Stimulated activated CD8-positive, alpha-beta memory T cell treated with anti-CD3 and anti-CD28 coated beads, Interleukin-15, amount 100 ng/mL, for 24 hours (primary cell): Measurements from ENCODE around the gene ERP27.

Source experiments
- DNase-seq: peaks from one replicate; pipeline ENCODE4 v3.0.0-alpha.2; 2020; ENCODE audit warnings: low read depth

The ERP27 gene

GRCh38 chr12:14959463-14959862 lies 21.1 kb upstream of the ERP27 start:
- DNase-seq = no peak

DNA sequence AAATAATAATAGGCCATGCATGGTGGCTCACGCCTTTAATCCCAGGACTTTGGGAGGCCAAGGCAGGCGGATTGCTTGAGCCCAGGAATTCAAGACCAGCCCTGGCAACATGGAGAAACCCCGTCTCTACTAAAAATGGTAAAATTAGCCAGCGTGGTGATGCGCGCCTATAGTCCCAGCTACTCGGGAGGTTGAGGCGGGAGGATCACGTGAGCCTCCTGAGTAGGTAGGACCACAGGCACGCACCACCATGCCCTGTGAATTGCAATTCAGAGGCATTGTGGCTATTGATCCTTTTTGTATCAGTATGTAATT lies 20.7 kb upstream of the ERP27 start:
- no peak for DNase-seq

- DNase-seq = no peak
Measured at GRCh38 chr12:14958361-14959125, 20.2 kb upstream of the ERP27 start.

DNA sequence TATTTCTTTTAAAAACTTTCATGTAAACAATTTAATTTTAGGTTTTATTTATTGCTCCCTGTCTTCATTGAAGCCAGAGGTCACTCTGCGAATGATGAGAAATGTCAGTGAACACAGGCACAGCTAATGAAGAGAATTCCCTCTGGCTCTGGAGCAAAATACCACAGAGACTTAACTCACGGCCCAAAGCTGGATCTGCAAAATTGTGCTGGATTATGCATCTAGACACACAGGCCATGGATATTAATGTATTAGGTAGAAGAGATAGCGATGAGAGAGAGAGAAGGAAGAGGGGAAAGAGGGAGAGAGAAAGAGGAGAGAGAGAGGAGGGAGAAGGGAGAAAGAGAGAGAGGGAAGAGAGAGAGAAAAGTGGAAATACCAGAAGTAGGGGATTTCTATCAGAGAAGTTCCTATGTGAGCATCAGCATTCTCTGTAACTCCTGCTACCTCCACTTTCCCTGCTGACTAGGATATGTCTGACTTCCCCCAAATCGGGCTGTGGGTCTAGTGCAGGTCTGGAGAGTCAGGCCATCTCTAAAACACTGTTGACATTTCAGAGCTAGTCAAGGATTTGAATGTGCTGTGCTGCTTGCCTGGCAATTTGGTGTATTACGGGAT lies 19.3 kb upstream of the ERP27 start:
- DNase-seq = no peak

GRCh38 chr12:14956905-14957304 lies 18.6 kb upstream of the ERP27 start:
- no peak for DNase-seq

- DNase-seq = no peak
Measured at GRCh38 chr12:14956024-14956891, 17.9 kb upstream of the ERP27 start.

DNA sequence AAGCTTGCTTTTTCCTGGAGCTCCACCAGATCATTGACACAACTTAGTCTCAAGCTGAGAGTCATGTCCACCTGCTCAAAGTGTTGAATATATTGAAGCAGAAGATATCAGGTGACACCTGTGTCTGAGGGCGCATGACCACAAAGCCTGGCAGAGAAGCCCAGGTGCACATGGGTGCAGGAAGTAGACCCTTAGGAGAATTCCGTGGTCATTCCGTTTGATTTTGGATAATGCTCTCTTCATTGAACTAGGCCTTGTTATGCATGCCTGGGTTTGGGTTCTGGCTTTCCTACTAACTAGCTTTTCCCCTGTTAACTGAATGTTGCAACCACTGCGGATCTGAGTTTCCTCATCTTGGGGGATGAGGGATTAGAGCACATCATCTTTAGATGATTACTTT lies 15.9 kb upstream of the ERP27 start:
- no peak for DNase-seq

DNA sequence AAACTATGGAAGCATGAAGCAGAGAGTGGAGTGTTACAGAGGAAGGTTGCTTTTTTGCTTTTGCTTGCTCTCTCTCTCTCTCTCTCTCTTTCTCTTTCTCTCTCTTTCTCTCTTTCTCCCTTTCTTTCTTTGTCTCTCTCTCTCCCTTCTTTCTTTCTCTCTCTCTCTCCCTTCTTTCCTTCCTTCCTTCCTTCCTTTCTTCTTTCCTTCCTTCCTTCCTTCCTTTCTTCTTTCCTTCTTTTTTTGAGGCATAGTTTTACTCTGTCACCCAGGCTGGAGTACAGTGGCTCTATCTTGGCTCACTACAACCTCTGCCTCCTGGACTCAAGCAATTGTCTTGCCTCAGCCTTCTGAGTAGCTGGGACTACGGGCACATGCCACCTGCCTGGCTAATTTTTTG lies 15.4 kb upstream of the ERP27 start:
- no peak for DNase-seq

DNA sequence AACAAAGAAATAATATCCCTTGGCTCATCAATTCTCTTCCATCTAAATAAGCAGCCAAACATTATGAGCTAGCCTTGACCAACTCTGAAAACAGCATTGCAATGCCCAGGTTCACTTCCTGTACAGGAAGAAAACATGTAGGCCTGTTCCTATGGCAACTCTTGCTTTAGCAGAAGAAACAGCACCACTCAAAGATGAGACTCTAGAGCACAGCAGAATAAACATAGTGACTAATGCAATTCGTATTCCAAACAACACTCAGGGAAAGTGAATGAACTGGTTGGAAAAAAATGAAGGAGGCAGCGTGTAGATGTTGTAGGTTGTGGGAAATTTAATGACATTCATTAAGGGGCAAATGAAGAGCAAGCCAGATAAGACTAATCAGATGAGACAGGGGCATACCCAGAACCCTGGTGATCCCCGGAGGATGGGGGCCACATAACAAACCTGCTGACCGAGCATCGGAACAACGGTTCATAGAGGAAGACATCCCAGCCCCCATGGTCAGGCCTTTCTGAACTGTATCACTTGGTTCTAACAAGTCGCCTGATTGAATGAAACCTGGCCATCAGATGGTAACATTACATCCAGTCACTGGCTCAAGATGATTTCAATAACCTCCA lies 14.1 kb upstream of the ERP27 start:
- no peak for DNase-seq

DNA sequence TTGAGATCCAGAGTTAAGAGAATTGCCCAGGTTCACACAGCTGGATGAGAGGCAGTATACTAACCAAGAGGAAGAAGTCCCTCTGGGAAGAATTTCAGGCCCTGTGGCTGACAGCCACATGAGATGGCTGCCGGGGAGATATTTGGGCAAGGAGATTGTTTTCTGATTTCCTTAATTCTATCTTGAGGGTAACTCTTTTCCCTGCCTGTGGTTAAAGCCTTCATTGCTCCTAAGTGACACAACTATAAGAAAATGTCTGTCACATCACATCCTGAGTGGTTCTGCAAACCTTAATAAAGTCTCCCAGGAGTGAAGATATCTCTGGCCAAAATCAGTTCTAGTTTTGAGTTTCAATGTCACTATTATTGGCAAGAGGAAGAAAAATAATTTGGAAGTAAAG lies 13.5 kb upstream of the ERP27 start:
- DNase-seq = no peak

- DNase-seq = no peak
Measured at GRCh38 chr12:14950982-14951746, 12.8 kb upstream of the ERP27 start.

GRCh38 chr12:14950421-14950820 lies 12.1 kb upstream of the ERP27 start:
- DNase-seq = no peak

DNA sequence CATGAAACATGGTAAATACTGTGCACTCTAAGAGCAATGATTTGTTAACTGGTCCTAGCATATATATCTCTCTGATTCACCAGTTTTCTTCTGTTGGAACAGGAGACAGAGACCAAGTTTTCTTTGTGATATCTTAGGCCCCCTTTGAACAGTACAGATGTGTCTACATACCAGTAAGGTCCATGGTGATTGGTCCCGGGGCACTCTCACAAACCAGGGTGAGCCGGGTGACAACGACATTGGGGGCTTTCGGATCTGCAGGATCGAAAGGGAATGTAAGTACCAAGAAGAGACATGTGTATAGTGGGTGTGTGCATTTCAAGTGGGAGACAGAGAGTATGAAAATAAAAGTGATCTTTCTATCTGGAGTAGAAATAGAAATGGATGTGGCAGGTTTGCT lies 11.3 kb upstream of the ERP27 start:
- DNase-seq = no peak

GRCh38 chr12:14948672-14949071 lies 10.3 kb upstream of the ERP27 start:
- DNase-seq = no peak

GRCh38 chr12:14946861-14947260 lies 8.5 kb upstream of the ERP27 start:
- DNase-seq = no peak

GRCh38 chr12:14946162-14946561 lies 7.8 kb upstream of the ERP27 start:
- no peak for DNase-seq

DNA sequence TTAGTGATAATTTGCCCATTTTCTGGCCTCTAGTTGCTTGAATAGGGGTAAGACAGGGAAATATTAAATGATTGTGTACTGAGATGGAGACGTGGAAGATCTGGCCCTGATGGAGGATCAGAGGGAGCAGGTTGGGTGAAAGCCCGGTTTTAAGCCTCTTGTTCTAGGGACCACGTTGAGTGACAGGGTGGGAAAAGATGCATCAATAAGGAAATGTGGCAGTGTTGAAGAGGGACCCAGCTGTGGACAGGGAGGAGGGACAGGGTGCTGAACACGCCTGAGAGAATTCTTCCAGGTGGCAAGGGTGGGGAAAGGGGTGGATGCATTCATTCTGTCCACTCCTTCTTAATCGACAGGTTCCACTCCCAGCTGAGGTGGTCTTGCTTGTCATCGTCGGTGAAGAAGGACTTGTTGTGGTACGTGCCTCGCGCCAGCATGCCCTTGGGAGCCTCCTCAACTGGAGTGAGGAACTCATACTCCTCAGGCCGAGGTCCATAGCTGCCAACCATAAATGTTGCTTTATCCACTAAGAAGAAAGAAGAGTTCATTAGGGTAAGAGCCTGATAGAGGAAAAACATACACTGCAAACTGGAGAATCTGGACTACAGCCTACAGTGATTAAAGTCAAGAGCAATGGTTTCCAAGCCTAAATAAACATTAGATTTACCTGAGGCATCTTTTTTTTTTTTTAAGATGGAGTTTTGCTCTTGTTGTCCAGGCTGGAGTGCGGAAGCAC lies 4.0 kb upstream of the ERP27 start:
- no peak for DNase-seq

GRCh38 chr12:14941369-14941768 lies 3.0 kb upstream of the ERP27 start:
- no peak for DNase-seq

- DNase-seq = no peak
Measured at GRCh38 chr12:14937689-14938088, 648 bp downstream of the ERP27 start.

GRCh38 chr12:14937014-14937413 lies 1.3 kb downstream of the ERP27 start:
- no peak for DNase-seq

DNA sequence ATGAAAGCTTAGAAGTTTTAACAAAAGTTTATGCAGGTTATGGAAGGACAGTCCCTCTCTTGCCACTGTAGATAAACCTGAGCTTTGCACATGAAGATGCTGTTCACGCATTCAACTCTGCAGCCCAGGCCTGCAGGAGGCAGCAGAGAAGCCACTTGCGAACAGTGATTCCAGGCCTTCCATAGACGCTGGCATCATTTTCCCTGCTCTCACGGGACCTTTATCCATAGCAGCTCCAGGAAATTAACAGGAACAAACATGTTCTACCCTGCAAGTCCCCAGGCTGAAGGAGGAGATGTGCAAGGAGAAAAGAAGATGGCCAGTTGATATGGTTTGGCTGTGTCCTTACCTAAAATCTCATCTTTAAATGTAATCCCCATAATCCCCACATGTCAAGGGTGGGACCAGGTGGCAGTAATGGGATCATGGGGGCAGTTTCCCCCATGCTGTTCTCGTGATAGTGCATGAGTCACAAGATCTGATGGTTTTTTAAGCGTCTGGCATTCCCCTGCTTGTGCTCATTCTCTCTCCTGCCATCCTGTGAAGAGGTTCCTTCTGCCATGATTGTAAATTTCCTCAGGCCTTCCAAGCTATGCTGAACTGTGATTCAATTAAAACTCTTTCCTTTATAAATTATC lies 2.0 kb downstream of the ERP27 start:
- no peak for DNase-seq
